Prostate gland (tissue), 2 donors: ENCODE data around the gene TMEM154.

Source experiments
- CTCF ChIP-seq, 4 experiments: fragments of 200-600 bp in 2 of 4; fragments of 450-650 bp in 2 of 4; sonication (generic) in 2 of 4; IDR thresholded peaks; 1 replicate in 3 of 4; 2 replicates in 1 of 4; pipeline ENCODE4 v1.5.1; 2016 to 2019; ENCODE audit warnings: antibody characterized with exemption in 4 of 4, mild to moderate bottlenecking in 2 of 4, moderate library complexity in 2 of 4
- POLR2A ChIP-seq: fragments of 450-650 bp; IDR thresholded peaks from one replicate; pipeline ENCODE4 v1.6.1; 2016; ENCODE audit warnings: antibody characterized with exemption, mild to moderate bottlenecking

- no peak for TF ChIP-seq CTCF (IDR thresholded peaks at IDR 0.05)
- no peak for TF ChIP-seq POLR2A
These were observed 45.6 kb downstream of the TMEM154 start for GRCh38 chr4:152634110-152634760.
